CD14-positive monocyte (primary cell): ENCODE measurements around the gene CHAT. TPM values are rescaled to one million over a fixed set of nuclear protein-coding genes. Genes with fewer than 3 reads are reported as not detected.

Experiments used
- DNase-seq, 3 donors: peaks; one replicate each; pipeline ENCODE4 v3.0.0-alpha.2; 2011 to 2022
- H2AFZ ChIP-seq: 2 replicates; pipeline ENCODE4 v1.6.0; 2012; ENCODE audit warnings: mild to moderate bottlenecking, low read depth, low read length, inconsistent platforms; ENCODE audit not compliant: insufficient read depth, poor library complexity, severe bottlenecking
- H3K27ac ChIP-seq, 2 donors: 1 replicate in 1 of 2; 2 replicates in 1 of 2; pipeline ENCODE4 v1.5.1; 2012 to 2013; ENCODE audit warnings: low read length in 2 of 2, control low read depth in 1 of 2, inconsistent platforms in 1 of 2, low read depth in 1 of 2, mild to moderate bottlenecking in 1 of 2
- H3K27me3 ChIP-seq, 2 donors: one replicate each; pipeline versions ENCODE4 v1.6.0 to v1.6.1; 2011 to 2013; ENCODE audit warnings: low read length in 2 of 2; ENCODE audit not compliant: control insufficient read depth in 2 of 2, insufficient read depth in 2 of 2
- H3K36me3 ChIP-seq, 2 donors: replicated peaks in 1 of 2; 1 replicate in 1 of 2; 2 replicates in 1 of 2; pipeline versions ENCODE4 v1.5.1 to v1.6.1; 2012 to 2013; ENCODE audit warnings: low read length in 2 of 2, control low read depth in 1 of 2, inconsistent platforms in 1 of 2, mild to moderate bottlenecking in 1 of 2; ENCODE audit not compliant: insufficient read depth in 2 of 2, control insufficient read depth in 1 of 2
- H3K4me1 ChIP-seq, 2 donors: 1 replicate in 1 of 2; 2 replicates in 1 of 2; pipeline versions ENCODE4 v1.5.1 to v1.6.1; 2012 to 2013; ENCODE audit warnings: low read length in 2 of 2, control low read depth in 1 of 2, inconsistent platforms in 1 of 2, mild to moderate bottlenecking in 1 of 2, moderate library complexity in 1 of 2; ENCODE audit not compliant: insufficient read depth in 2 of 2, control insufficient read depth in 1 of 2
- H3K4me2 ChIP-seq: replicated peaks from 2 replicates; pipeline ENCODE3; 2012; ENCODE audit warnings: low read length, moderate library complexity, mild to moderate bottlenecking; ENCODE audit not compliant: poor library complexity, severe bottlenecking; ENCODE audit errors: extremely low read depth
- H3K4me3 ChIP-seq, 3 experiments: fragments of 200-600 bp in 1 of 3; sonication (generic) in 1 of 3; replicated peaks in 1 of 3; 1 replicate in 2 of 3; 2 replicates in 1 of 3; pipeline ENCODE4 v1.5.1; 2011 to 2013; ENCODE audit warnings: low read length in 3 of 3, mild to moderate bottlenecking in 3 of 3, control low read depth in 2 of 3, low read depth in 2 of 3, inconsistent platforms in 1 of 3, moderate library complexity in 1 of 3
- H3K79me2 ChIP-seq: 2 replicates; pipeline ENCODE4 v1.6.0; 2012; ENCODE audit warnings: mild to moderate bottlenecking, control low read depth, inconsistent platforms, low read length, moderate library complexity; ENCODE audit not compliant: insufficient read depth
- H3K9ac ChIP-seq: 2 replicates; pipeline ENCODE4 v1.6.0; 2017; ENCODE audit warnings: low read length, mild to moderate bottlenecking; ENCODE audit not compliant: insufficient read depth, poor library complexity, severe bottlenecking
- H3K9me3 ChIP-seq, 2 donors: replicated peaks in 1 of 2; 1 replicate in 1 of 2; 2 replicates in 1 of 2; pipeline versions ENCODE4 v1.5.1 to v1.6.1; 2012 to 2013; ENCODE audit warnings: low read length in 2 of 2, control low read depth in 1 of 2; ENCODE audit not compliant: control insufficient read depth in 1 of 2, insufficient read depth in 1 of 2
- H4K20me1 ChIP-seq: 2 replicates; pipeline ENCODE4 v1.6.0; 2012; ENCODE audit warnings: mild to moderate bottlenecking, low read length, control low read depth, moderate library complexity; ENCODE audit not compliant: insufficient read depth
- H3K27ac Mint-ChIP-seq, 7 donors: one replicate each; pipeline ENCODE4 v1.8.0; 2020; ENCODE audit warnings: mild to moderate bottlenecking in 7 of 7, mixed read lengths in 7 of 7, moderate library complexity in 6 of 7, inconsistent platforms in 2 of 7
- H3K27me3 Mint-ChIP-seq, 3 donors: one replicate each; pipeline ENCODE4 v1.8.0; 2021 to 2022; ENCODE audit warnings: low read depth in 3 of 3, mild to moderate bottlenecking in 3 of 3, mixed read lengths in 3 of 3, moderate library complexity in 3 of 3, inconsistent platforms in 1 of 3
- H3K36me3 Mint-ChIP-seq, 2 donors: one replicate each; pipeline ENCODE4 v1.8.0; 2020; ENCODE audit warnings: mixed read lengths in 2 of 2, inconsistent platforms in 1 of 2, mild to moderate bottlenecking in 1 of 2
- H3K4me1 Mint-ChIP-seq: one replicate; pipeline ENCODE4 v1.8.0; 2020; ENCODE audit warnings: mild to moderate bottlenecking, mixed read lengths
- H3K4me3 Mint-ChIP-seq, 2 donors: one replicate each; pipeline ENCODE4 v1.8.0; 2020; ENCODE audit warnings: mild to moderate bottlenecking in 2 of 2, mixed read lengths in 2 of 2, moderate library complexity in 1 of 2
- H3K9me3 Mint-ChIP-seq, 7 donors: one replicate each; pipeline ENCODE4 v1.8.0; 2020 to 2022; ENCODE audit warnings: mixed read lengths in 7 of 7, mild to moderate bottlenecking in 6 of 7, moderate library complexity in 6 of 7, inconsistent platforms in 2 of 7
- CTCF ChIP-seq: fragments of 200-600 bp; IDR thresholded peaks from one replicate; pipeline ENCODE4 v1.8.0; 2022; ENCODE audit warnings: antibody characterized with exemption, mild to moderate bottlenecking
- WGBS: methylation state at CpG from one replicate; pipeline ENCODE4 v1.1.5; 2013; ENCODE audit warnings: missing lambda C conversion rate; ENCODE audit not compliant: insufficient coverage; 5-methylcytosine and 5-hydroxymethylcytosine counted together
- intact Hi-C, 2 donors: fragments of 100-400 bp; cut with micrococcal nuclease; formaldehyde crosslinking; loops; one replicate each; pipeline versions ENCODE4 v1.15.0 to v1.15.1; 2023
- polyA plus RNA-seq, 3 donors: library from polyadenylated mRNA; depleted of rRNA in 1 of 3; unstranded in 2 of 3; stranded (reverse) in 1 of 3; fragments of 300-500 nt in 2 of 3; fragments of >200 nt in 1 of 3; fragmentation: Illumina TruSeq in 2 of 3; gene quantifications; 1 replicate in 2 of 3; 2 replicates in 1 of 3; pipeline ENCODE4 v1.2.3, GENCODE V29; 2012 to 2021

The CHAT gene
- polyA plus RNA-seq, 3 donors, result not detected

- H3K4me1 Mint-ChIP-seq, result no peaks in the 10 kb centered on the region
- no peak overlapping the region for H3K27ac ChIP-seq
- no peak overlapping the region for H3K4me2 ChIP-seq
- H3K27ac Mint-ChIP-seq, result no peak overlapping the region
- no peaks in the 10 kb centered on the region for H3K27me3 ChIP-seq
- H4K20me1 ChIP-seq, result no peaks in the 10 kb centered on the region
- H3K9me3 ChIP-seq, result peaks cover 14 to 19% of the 10 kb centered on the region in 2 donors
- H3K36me3 ChIP-seq, result no peaks in the 10 kb centered on the region
- H3K4me1 ChIP-seq, result no peaks in the 10 kb centered on the region
- no peaks in the 10 kb centered on the region for H3K79me2 ChIP-seq
- no peak overlapping the region for H3K4me3 ChIP-seq
- no peak overlapping the region for H3K9ac ChIP-seq
- H3K4me3 Mint-ChIP-seq, result no peak overlapping the region
- intact Hi-C loops, result no loop called here
- H3K27me3 Mint-ChIP-seq, result peaks cover 0 to 12% (median 7%) of the 10 kb centered on the region in 3 donors
- no peak for TF ChIP-seq CTCF
- H3K9me3 Mint-ChIP-seq, result peaks cover 14 to 29% (median 18%) of the 10 kb centered on the region in 7 donors
- 86% methylated on average over 5 of the region's 15 CpGs for WGBS
- no peak for DNase-seq
- no peaks in the 10 kb centered on the region for H3K36me3 Mint-ChIP-seq
- H2AFZ ChIP-seq, result no peak overlapping the region
Measured at GRCh38 chr10:49662169-49662830, 48.5 kb downstream of the CHAT start.

GRCh38 chr10:49663596-49663995, 49.8 kb downstream of the CHAT start:
- Histone ChIP-seq H3K4me2 (no peak overlapping the region), H3K79me2 (no peaks in the 10 kb centered on the region), H3K27me3 (no peaks in the 10 kb centered on the region), H4K20me1 (no peaks in the 10 kb centered on the region), H3K9ac (no peak overlapping the region), H2AFZ (no peak overlapping the region), H3K4me3 (no peak overlapping the region), H3K4me1 (no peaks in the 10 kb centered on the region), H3K27ac (no peak overlapping the region), H3K9me3 (peaks cover 9 to 10% of the 10 kb centered on the region in 2 donors), H3K36me3 (no peaks in the 10 kb centered on the region)
- no peak for TF ChIP-seq CTCF
- H3K27me3 Mint-ChIP-seq, result peaks cover 0 to 17% (median 5%) of the 10 kb centered on the region in 3 donors
- WGBS, result 63% methylated on average over 3 of the region's 6 CpGs
- intact Hi-C loops, result no loop called here
- no peaks in the 10 kb centered on the region for H3K36me3 Mint-ChIP-seq
- peaks cover 10 to 18% (median 13%) of the 10 kb centered on the region in 7 donors for H3K9me3 Mint-ChIP-seq
- no peak overlapping the region for H3K27ac Mint-ChIP-seq
- no peak for DNase-seq
- H3K4me3 Mint-ChIP-seq, result no peak overlapping the region
- H3K4me1 Mint-ChIP-seq, result no peaks in the 10 kb centered on the region
